Measurements from ENCODE around the gene PROKR1. TPM values are rescaled to one million over a fixed set of nuclear protein-coding genes. Genes with fewer than 3 reads are reported as not detected.

PROKR1 gene
- total RNA-seq, 1 experiment from 2014 or later, result not detected

DNA sequence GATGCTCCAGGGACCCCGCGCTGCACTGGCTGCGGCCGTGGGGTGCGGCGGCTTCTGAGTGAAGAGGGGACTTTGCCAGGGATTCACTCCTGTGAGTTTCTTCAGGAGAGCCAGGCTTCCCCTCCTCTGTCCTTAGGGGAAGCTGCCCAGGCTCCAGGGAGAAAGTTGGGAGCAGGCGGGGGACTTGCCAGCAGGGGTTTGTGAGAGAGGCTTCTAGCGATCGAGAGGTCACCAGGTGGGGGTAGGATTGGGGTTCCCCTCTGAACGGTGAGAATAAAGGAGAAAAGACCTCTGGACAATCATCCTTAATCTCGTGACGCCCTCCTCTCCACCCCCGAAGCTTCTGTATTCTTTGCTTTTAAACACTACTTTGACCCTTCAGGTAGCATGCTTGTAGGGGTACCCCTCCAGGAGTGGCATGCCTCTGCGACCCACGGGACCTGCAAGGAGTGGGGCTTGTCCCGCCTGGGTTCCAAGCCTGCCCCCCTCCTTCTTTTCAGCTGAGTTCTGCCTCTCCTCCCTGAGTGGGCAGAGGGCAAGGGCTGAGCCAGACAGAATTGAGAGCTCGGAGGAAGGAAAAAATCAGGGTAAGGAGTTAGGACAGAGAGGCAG lies 601 bp downstream of the PROKR1 start:
- Histone ChIP-seq H4K20me1 (ENCODE audit: insufficient read depth) (no peaks in the 10 kb centered on the region), H2AFZ (ENCODE audit: low read depth, low read length, poor library complexity, severe bottlenecking) (no peak overlapping the region), H3K9ac (ENCODE audit: low read length) (no peak overlapping the region), H3K9me3 (ENCODE audit: control insufficient read depth in 1 of 2, insufficient read depth in 1 of 2, low read depth in 1 of 2, low read length in 2 of 2) (no peaks in the 10 kb centered on the region), H3K36me3 (ENCODE audit: control insufficient read depth in 1 of 2, insufficient read depth in 2 of 2, low read length in 2 of 2) (no peaks in the 10 kb centered on the region), H3K27ac (ENCODE audit: low read depth, low read length) (no peak overlapping the region), H3K4me1 (ENCODE audit: control insufficient read depth in 1 of 2, insufficient read depth in 2 of 2, low read length in 2 of 2) (no peaks in the 10 kb centered on the region), H3K79me2 (ENCODE audit: insufficient read depth, low read length) (no peaks in the 10 kb centered on the region), H3K4me3 (replicated peaks in 1 of 2; ENCODE audit: low read depth in 1 of 2, low read length in 2 of 2) (no peak overlapping the region), H3K4me2 (ENCODE audit: low read length) (no peak overlapping the region), H3K9me2 (ENCODE audit: insufficient read depth) (no peaks in the 10 kb centered on the region), H3K27me3 (ENCODE audit: insufficient read depth, low read length) (peaks cover 12% of the 10 kb centered on the region; the same call in 1 of the 2 replicates)
- ChIA-PET RAD21 (ENCODE audit: low non-redundant PET in 1 of 2, low total read pairs in 2 of 2, uncharacterized antibody in 2 of 2, unreplicated experiment in 2 of 2) (no interaction called here), CTCF (no interaction called here), POLR2A (no interaction called here)
- intact Hi-C loops (cut with micrococcal nuclease), result no loop called here
- TF ChIP-seq SIN3A (IDR thresholded peaks at IDR 0.05; ENCODE audit: low read depth) (no peak), CEBPB (IDR thresholded peaks at IDR 0.05; ENCODE audit: low read depth) (no peak), YY1 (IDR thresholded peaks at IDR 0.05; ENCODE audit: extremely low read depth, insufficient replicate concordance, low read depth, low read length) (no peak), CBX3 (IDR thresholded peaks at IDR 0.05; ENCODE audit: low read depth) (no peak), POLR2A (IDR thresholded peaks at IDR 0.05; ENCODE audit: borderline replicate concordance, extremely low read depth, insufficient read depth, insufficient read length) (no peak), SRF (IDR thresholded peaks at IDR 0.05; ENCODE audit: low read depth) (no peak), EGR1 (IDR thresholded peaks at IDR 0.05; ENCODE audit: low read depth) (no peak)
- TF ChIP-seq, protein P1, sequence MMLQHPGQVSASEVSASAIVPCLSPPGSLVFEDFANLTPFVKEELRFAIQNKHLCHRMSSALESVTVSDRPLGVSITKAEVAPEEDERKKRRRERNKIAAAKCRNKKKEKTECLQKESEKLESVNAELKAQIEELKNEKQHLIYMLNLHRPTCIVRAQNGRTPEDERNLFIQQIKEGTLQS (IDR thresholded peaks at IDR 0.05), result no peak
- TF ChIP-seq, protein P2, sequence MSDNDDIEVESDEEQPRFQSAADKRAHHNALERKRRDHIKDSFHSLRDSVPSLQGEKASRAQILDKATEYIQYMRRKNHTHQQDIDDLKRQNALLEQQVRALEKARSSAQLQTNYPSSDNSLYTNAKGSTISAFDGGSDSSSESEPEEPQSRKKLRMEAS (IDR thresholded peaks at IDR 0.05), result no peak
- ATAC-seq (no peak), DNase-seq (ENCODE audit: low read depth, low spot score) (no peak)
- BruUV-seq (replicated peaks), result no TSS peak

DNA sequence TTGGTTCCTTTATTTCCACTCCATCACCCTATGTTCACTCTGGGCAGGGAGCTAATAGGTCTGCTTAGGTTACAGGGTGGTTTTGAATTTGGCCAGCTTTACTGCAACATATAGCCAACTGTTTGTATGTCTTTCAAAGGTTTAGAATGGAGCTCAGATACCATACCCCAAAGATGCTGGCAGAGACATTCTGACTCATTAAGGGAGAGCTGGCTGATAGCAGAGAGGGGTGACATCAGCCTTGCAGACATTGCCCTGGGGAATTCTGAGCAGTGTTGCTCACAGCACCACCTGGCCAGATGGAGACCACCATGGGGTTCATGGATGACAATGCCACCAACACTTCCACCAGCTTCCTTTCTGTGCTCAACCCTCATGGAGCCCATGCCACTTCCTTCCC lies 2.1 kb downstream of the PROKR1 start:
- Histone ChIP-seq H3K36me3 (ENCODE audit: control insufficient read depth in 1 of 2, insufficient read depth in 2 of 2, low read length in 2 of 2) (no peaks in the 10 kb centered on the region), H3K9ac (ENCODE audit: low read length) (no peak overlapping the region), H3K4me1 (ENCODE audit: control insufficient read depth in 1 of 2, insufficient read depth in 2 of 2, low read length in 2 of 2) (no peaks in the 10 kb centered on the region), H2AFZ (ENCODE audit: low read depth, low read length, poor library complexity, severe bottlenecking) (no peak overlapping the region), H3K27ac (ENCODE audit: low read depth, low read length) (no peak overlapping the region), H3K9me2 (ENCODE audit: insufficient read depth) (no peaks in the 10 kb centered on the region), H3K4me2 (ENCODE audit: low read length) (no peak overlapping the region), H3K9me3 (ENCODE audit: control insufficient read depth in 1 of 2, insufficient read depth in 1 of 2, low read depth in 1 of 2, low read length in 2 of 2) (no peaks in the 10 kb centered on the region), H3K79me2 (ENCODE audit: insufficient read depth, low read length) (no peaks in the 10 kb centered on the region), H3K4me3 (replicated peaks in 1 of 2; ENCODE audit: low read depth in 1 of 2, low read length in 2 of 2) (no peak overlapping the region), H4K20me1 (ENCODE audit: insufficient read depth) (no peaks in the 10 kb centered on the region), H3K27me3 (ENCODE audit: insufficient read depth, low read length) (peaks cover 17% of the 10 kb centered on the region; the same call in 1 of the 2 replicates)
- ATAC-seq (no peak), DNase-seq (ENCODE audit: low read depth, low spot score) (no peak)
- BruUV-seq (replicated peaks), result no TSS peak
- RAD21 ChIA-PET (ENCODE audit: low non-redundant PET in 1 of 2, low total read pairs in 2 of 2, uncharacterized antibody in 2 of 2, unreplicated experiment in 2 of 2), result no interaction called here
- CTCF ChIA-PET, result interaction anchor here (1.4 to 2.0 kb wide), 2 partner anchors 50 to 158 kb away, joined by 3 to 13 read pairs; no protein-coding TSS in a partner anchor
- intact Hi-C loops (cut with micrococcal nuclease), result no loop called here
- POLR2A ChIA-PET, result no interaction called here
- TF ChIP-seq, protein P3, sequence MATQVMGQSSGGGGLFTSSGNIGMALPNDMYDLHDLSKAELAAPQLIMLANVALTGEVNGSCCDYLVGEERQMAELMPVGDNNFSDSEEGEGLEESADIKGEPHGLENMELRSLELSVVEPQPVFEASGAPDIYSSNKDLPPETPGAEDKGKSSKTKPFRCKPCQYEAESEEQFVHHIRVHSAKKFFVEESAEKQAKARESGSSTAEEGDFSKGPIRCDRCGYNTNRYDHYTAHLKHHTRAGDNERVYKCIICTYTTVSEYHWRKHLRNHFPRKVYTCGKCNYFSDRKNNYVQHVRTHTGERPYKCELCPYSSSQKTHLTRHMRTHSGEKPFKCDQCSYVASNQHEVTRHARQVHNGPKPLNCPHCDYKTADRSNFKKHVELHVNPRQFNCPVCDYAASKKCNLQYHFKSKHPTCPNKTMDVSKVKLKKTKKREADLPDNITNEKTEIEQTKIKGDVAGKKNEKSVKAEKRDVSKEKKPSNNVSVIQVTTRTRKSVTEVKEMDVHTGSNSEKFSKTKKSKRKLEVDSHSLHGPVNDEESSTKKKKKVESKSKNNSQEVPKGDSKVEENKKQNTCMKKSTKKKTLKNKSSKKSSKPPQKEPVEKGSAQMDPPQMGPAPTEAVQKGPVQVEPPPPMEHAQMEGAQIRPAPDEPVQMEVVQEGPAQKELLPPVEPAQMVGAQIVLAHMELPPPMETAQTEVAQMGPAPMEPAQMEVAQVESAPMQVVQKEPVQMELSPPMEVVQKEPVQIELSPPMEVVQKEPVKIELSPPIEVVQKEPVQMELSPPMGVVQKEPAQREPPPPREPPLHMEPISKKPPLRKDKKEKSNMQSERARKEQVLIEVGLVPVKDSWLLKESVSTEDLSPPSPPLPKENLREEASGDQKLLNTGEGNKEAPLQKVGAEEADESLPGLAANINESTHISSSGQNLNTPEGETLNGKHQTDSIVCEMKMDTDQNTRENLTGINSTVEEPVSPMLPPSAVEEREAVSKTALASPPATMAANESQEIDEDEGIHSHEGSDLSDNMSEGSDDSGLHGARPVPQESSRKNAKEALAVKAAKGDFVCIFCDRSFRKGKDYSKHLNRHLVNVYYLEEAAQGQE (IDR thresholded peaks at IDR 0.05; ENCODE audit: low read depth), result no peak
- TF ChIP-seq EGR1 (IDR thresholded peaks at IDR 0.05; ENCODE audit: low read depth), result no peak
- TF ChIP-seq, protein P4, sequence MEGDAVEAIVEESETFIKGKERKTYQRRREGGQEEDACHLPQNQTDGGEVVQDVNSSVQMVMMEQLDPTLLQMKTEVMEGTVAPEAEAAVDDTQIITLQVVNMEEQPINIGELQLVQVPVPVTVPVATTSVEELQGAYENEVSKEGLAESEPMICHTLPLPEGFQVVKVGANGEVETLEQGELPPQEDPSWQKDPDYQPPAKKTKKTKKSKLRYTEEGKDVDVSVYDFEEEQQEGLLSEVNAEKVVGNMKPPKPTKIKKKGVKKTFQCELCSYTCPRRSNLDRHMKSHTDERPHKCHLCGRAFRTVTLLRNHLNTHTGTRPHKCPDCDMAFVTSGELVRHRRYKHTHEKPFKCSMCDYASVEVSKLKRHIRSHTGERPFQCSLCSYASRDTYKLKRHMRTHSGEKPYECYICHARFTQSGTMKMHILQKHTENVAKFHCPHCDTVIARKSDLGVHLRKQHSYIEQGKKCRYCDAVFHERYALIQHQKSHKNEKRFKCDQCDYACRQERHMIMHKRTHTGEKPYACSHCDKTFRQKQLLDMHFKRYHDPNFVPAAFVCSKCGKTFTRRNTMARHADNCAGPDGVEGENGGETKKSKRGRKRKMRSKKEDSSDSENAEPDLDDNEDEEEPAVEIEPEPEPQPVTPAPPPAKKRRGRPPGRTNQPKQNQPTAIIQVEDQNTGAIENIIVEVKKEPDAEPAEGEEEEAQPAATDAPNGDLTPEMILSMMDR (IDR thresholded peaks at IDR 0.05 in 2 of 3, conservative IDR thresholded peaks at IDR 0.05 in 1 of 3; ENCODE audit: borderline replicate concordance in 1 of 3, insufficient read depth in 1 of 3, low read depth in 2 of 3, low read length in 2 of 3), result no peak
- TF ChIP-seq ELF1 (IDR thresholded peaks at IDR 0.05; ENCODE audit: borderline replicate concordance, low read depth), result no peak

Data from HCT116 (cell line).